ENCODE data around the gene FOXD4L1.
"Not testable (repeated sequence)": the region's sequence is repeated elsewhere in the genome, so short reads cannot be mapped to it uniquely, and the experiment has no call there.

DNA sequence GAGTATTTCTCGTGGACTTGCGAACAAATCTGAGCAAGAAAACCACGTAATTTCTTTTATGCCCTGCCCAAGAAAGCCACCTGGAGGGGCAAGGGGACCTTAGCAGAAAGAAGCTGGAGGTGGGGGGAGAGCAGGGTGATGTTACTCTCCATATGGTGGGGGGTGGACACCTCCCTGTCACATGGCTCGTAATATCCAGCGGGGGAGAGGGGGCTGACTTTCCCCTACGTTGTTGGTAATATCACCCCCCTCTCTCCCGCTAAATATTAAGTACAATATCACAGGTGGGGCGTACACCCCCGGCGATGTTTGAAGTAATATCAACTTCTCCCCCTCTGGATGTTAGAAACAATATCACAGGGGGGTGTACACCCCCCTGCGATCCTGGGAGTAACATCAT, 9.7 kb downstream of the FOXD4L1 start:
- TF ChIP-seq, protein P1, sequence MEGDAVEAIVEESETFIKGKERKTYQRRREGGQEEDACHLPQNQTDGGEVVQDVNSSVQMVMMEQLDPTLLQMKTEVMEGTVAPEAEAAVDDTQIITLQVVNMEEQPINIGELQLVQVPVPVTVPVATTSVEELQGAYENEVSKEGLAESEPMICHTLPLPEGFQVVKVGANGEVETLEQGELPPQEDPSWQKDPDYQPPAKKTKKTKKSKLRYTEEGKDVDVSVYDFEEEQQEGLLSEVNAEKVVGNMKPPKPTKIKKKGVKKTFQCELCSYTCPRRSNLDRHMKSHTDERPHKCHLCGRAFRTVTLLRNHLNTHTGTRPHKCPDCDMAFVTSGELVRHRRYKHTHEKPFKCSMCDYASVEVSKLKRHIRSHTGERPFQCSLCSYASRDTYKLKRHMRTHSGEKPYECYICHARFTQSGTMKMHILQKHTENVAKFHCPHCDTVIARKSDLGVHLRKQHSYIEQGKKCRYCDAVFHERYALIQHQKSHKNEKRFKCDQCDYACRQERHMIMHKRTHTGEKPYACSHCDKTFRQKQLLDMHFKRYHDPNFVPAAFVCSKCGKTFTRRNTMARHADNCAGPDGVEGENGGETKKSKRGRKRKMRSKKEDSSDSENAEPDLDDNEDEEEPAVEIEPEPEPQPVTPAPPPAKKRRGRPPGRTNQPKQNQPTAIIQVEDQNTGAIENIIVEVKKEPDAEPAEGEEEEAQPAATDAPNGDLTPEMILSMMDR (conservative IDR thresholded peaks at IDR 0.05 in 1 of 2, IDR thresholded peaks at IDR 0.05 in 1 of 2; ENCODE audit: low read depth in 1 of 2, low read length in 2 of 2), result not testable (repeated sequence)
- not testable (repeated sequence) for TF ChIP-seq EZH2 (IDR thresholded peaks at IDR 0.05; ENCODE audit: low read length, missing control alignments)

All from fibroblast of lung (primary cell).